SH-SY5Y (cell line): ENCODE measurements around the gene PWWP2A.

ENCODE experiments used
- GATA2 ChIP-seq: IDR thresholded peaks from 2 replicates; pipeline ENCODE4 v1.6.1; 2011; ENCODE audit warnings: mild to moderate bottlenecking, low read depth, low read length
- GATA3 ChIP-seq: IDR thresholded peaks from 2 replicates; pipeline ENCODE4 v1.6.1; 2011; ENCODE audit warnings: low read depth, mild to moderate bottlenecking, low read length, moderate library complexity

DNA sequence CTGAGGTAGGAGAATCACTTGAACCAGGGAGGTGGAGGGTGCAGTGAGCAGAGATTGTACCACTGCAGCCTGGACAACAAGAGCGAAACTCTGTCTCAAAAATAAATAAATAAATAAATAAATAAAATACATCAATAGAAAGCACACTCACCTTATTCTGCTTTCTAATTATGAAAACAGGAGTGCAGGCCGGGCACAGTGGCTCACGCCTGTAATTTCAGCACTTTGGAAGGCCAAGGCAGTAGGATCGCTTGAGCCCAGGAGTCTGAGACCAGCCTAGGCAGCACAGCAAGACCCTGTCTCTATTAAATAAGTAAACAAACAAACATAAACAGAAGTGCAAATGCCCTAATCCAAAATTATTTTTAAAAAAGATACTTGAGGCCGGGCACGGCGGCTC is 2.3 kb downstream of the PWWP2A start:
- TF ChIP-seq GATA3 = no peak
- TF ChIP-seq GATA2 = no peak
